ENCODE results near the gene RAB35. TPM values are rescaled to one million over a fixed set of nuclear protein-coding genes. Genes with fewer than 3 reads are reported as not detected.

The RAB35 gene
- total and polyA plus RNA-seq, 9 of the 15 experiments (the other 6 are each of a cell fraction or from before 2014, with no cell fraction given): 0.65 to 76.3 (median 38.9) TPM

DNA sequence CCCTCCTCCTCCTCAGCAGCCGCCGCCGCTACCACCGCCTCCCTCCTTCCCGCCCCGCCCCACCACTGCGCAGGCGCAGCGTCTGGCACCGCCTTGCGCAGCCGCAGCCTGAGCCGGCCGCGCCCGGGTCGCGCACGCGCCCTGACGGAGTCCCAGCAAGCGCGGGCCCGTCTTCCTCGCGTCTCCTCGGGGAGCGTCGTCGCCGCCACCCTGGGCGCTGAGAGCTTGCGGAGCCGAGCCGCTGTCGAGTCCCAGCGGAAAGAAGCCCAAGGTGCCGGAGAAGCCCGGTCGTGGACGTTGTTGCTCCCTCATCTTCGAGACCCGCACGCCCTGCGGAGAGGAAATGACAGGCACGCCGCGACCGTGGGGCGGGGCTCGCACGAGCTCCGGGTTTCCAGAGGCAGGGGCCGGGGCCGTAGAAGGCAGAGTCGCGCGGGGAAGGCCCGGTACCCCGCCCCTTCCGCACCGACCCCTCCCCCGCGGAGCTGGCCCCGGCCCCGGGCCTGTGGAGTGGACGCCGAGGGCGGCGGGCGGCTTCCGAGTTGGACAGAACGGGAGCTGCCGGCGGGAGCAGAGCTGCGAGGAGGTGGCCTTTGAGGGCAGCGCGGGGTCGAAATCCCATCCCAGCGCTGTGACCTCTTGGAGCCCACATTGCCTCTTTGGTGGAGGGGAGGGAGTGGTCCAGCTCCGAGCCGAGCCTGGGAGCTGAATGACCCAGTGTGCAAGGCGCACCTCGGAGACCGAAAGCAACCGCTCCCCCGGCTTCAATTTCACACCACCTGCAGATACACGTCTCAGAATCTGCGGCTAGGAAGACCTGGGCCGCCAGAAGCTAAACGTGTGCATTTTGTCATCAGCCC, 469 bp upstream of the RAB35 start (continued):
- TF ChIP-seq NR4A1 (CRISPR knock-in tag; IDR thresholded peaks at IDR 0.05) (0 out of 2 replicates have a peak, but pooled peaks have one; percentile 32), NR4A1 (tag; IDR thresholded peaks at IDR 0.05) (no peak), PML (IDR thresholded peaks at IDR 0.05; ENCODE audit: low read length) (peak; percentile 55; the same call in 1 of the 2 replicates), MECOM (CRISPR knock-in tag; IDR thresholded peaks at IDR 0.05) (no peak), ZNF778 (CRISPR knock-in tag; IDR thresholded peaks at IDR 0.05) (no peak), POLR2B (IDR thresholded peaks at IDR 0.05; ENCODE audit: low read depth, partially characterized antibody) (peak; percentile 86), MAX (CRISPR knock-in tag; IDR thresholded peaks at IDR 0.05) (peak; percentile 86), E2F6 (IDR thresholded peaks at IDR 0.05; ENCODE audit: borderline replicate concordance in 1 of 2, extremely low read depth in 1 of 2, insufficient read depth in 1 of 2, insufficient read length in 1 of 2, low read depth in 1 of 2, low read length in 1 of 2, poor library complexity in 1 of 2, severe bottlenecking in 1 of 2) (peak; percentile 84 to 94), SUPT5H (IDR thresholded peaks at IDR 0.05) (peak; percentile 87), HMGN3 (IDR thresholded peaks at IDR 0.05; ENCODE audit: borderline replicate concordance, extremely low read depth, insufficient read length, low read depth, low read length) (peak; percentile 61), KLF10 (CRISPR knock-in tag; IDR thresholded peaks at IDR 0.05) (no peak), GABPB1 (CRISPR knock-in tag; IDR thresholded peaks at IDR 0.05) (peak; percentile 58; the same call in 1 of the 2 replicates), GABPA (tag; conservative IDR thresholded peaks at IDR 0.05; ENCODE audit: low read depth) (0 out of 2 replicates have a peak, but pooled peaks have one; percentile 57), POU5F1 (IDR thresholded peaks at IDR 0.05; ENCODE audit: borderline replicate concordance, low read depth, low read length, partially characterized antibody) (peak; percentile 98), ZBTB9 (CRISPR knock-in tag; IDR thresholded peaks at IDR 0.05) (peak; percentile 31; the same call in 1 of the 2 replicates), ZBTB17 (CRISPR knock-in tag; IDR thresholded peaks at IDR 0.05) (peak; percentile 75; the same call in 1 of the 2 replicates), TARDBP (IDR thresholded peaks at IDR 0.05) (no peak), SIN3A (IDR thresholded peaks at IDR 0.05; ENCODE audit: borderline replicate concordance in 2 of 2, control insufficient read depth in 1 of 2, low read depth in 2 of 2, low read length in 2 of 2) (peak; percentile 87; a peak in 3 of 4 replicates), CCNT2 (IDR thresholded peaks at IDR 0.05; ENCODE audit: borderline replicate concordance, extremely low read depth, insufficient read length, low read depth, low read length) (peak; percentile 46), POLR2AphosphoS2 (IDR thresholded peaks at IDR 0.05; ENCODE audit: low read length) (0 out of 2 replicates have a peak, but pooled peaks have one; percentile 50), ELF1 (tag; IDR thresholded peaks at IDR 0.05) (0 out of 2 replicates have a peak, but pooled peaks have one; percentile 22), GTF2B (IDR thresholded peaks at IDR 0.05; ENCODE audit: extremely low read depth, insufficient read length) (no peak), BRCA1 (IDR thresholded peaks at IDR 0.05) (no peak), BRCA1 (CRISPR knock-in tag; IDR thresholded peaks at IDR 0.05) (no peak)
